Epithelial cell of esophagus (primary cell): ENCODE results near the gene GPR142.

Experiments used
- DNase-seq: peaks from one replicate; pipeline ENCODE4 v3.0.0; 2010; ENCODE audit warnings: low read depth
- H3K4me3 ChIP-seq: 2 replicates; pipeline ENCODE4 v1.5.1; 2011; ENCODE audit warnings: mild to moderate bottlenecking, low read length, control low read depth
- TF ChIP-seq, protein P1 (sequence below): IDR thresholded peaks from 2 replicates; pipeline ENCODE4 v1.5.1; 2011; ENCODE audit warnings: low read depth, mild to moderate bottlenecking, low read length, control low read depth, inconsistent platforms; ENCODE audit not compliant: insufficient read depth; ENCODE audit errors: missing control alignments

GPR142 gene

GRCh38 chr17:74367206-74367605 lies at the start of gene GPR142:
GPR142 (plus strand) TSS chr17:74367506; CDS start chr17:74369541, 2,035 bp downstream.
- no peak for DNase-seq
- no peak within 1 kb of the TSS for H3K4me3 ChIP-seq
- TF ChIP-seq, protein P1, sequence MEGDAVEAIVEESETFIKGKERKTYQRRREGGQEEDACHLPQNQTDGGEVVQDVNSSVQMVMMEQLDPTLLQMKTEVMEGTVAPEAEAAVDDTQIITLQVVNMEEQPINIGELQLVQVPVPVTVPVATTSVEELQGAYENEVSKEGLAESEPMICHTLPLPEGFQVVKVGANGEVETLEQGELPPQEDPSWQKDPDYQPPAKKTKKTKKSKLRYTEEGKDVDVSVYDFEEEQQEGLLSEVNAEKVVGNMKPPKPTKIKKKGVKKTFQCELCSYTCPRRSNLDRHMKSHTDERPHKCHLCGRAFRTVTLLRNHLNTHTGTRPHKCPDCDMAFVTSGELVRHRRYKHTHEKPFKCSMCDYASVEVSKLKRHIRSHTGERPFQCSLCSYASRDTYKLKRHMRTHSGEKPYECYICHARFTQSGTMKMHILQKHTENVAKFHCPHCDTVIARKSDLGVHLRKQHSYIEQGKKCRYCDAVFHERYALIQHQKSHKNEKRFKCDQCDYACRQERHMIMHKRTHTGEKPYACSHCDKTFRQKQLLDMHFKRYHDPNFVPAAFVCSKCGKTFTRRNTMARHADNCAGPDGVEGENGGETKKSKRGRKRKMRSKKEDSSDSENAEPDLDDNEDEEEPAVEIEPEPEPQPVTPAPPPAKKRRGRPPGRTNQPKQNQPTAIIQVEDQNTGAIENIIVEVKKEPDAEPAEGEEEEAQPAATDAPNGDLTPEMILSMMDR: no peak

DNA sequence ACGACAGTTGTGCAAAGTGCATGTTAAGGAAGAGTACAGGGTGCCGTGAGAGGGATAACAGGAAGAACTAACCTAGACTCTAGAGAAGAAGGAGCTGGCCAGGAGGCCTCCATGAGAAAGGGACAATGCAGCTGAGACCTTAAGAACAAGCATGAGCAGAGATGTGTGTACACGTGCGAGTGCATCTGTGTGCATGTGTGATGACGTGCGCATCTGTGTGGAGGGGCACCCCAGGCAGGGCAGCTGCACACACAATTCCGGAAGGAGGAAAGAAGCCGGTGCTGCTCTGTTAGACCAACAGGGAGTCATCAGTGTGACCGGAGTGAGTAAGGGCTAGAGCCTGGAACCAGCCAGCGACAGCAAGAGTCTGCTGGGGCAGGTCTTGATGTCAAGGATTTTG lies 48.9 kb upstream of the GPR142 start:
- TF ChIP-seq, protein P1: no peak
- no peak overlapping the region for H3K4me3 ChIP-seq
- no peak for DNase-seq

GRCh38 chr17:74324521-74324920 lies 42.8 kb upstream of the GPR142 start:
- H3K4me3 ChIP-seq: no peak overlapping the region
- DNase-seq: no peak
- TF ChIP-seq, protein P1: no peak

- DNase-seq: no peak
- no peak overlapping the region for H3K4me3 ChIP-seq
- TF ChIP-seq, protein P1: no peak
Measured at GRCh38 chr17:74325376-74325742, 41.9 kb upstream of the GPR142 start.

GRCh38 chr17:74325743-74326379 lies 41.4 kb upstream of the GPR142 start, which contains the start of gene KIF19:
KIF19 (plus strand) TSS chr17:74326226; CDS start chr17:74326350, 124 bp downstream.
- no peak for DNase-seq
- TF ChIP-seq, protein P1: no peak
- no peak within 1 kb of the TSS for H3K4me3 ChIP-seq

GRCh38 chr17:74326506-74326905 lies 40.8 kb upstream of the GPR142 start:
- H3K4me3 ChIP-seq: no peak overlapping the region
- TF ChIP-seq, protein P1: no peak
- DNase-seq: no peak

- no peak overlapping the region for H3K4me3 ChIP-seq
- TF ChIP-seq, protein P1: no peak
Measured at GRCh38 chr17:74328487-74328886, 38.8 kb upstream of the GPR142 start.

More at GRCh38 chr17:74328487-74328886, 38.8 kb upstream of the GPR142 start:
- DNase-seq: no peak
